HG02852 (cell line): ENCODE results near the gene NEUROD1.

Experiments
- ATAC-seq: cut with Tn5 transposase; IDR thresholded peaks from one replicate; pipeline ENCODE4 v1.9.1; 2021; ENCODE audit warnings: mild to moderate bottlenecking, moderate library complexity; ENCODE audit not compliant: unreplicated experiment

The NEUROD1 gene

GRCh38 chr2:181643151-181643550, 37.2 kb downstream of the NEUROD1 start:
- ATAC-seq: no peak

- ATAC-seq: no peak
These were observed 38.2 kb downstream of the NEUROD1 start for GRCh38 chr2:181642086-181642485.

GRCh38 chr2:181639686-181640085, 40.6 kb downstream of the NEUROD1 start:
- ATAC-seq: no peak

- ATAC-seq: peak; percentile 92
These were observed 47.5 kb downstream of the NEUROD1 start for GRCh38 chr2:181632733-181633401.

GRCh38 chr2:181628590-181629585, 51.4 kb downstream of the NEUROD1 start:
- ATAC-seq: no peak

GRCh38 chr2:181627545-181627944, 52.8 kb downstream of the NEUROD1 start:
- no peak for ATAC-seq

GRCh38 chr2:181626671-181627070, 53.6 kb downstream of the NEUROD1 start:
- no peak for ATAC-seq
